ENCODE results near the gene PARS2. TPM values are rescaled to one million over a fixed set of nuclear protein-coding genes. Genes with fewer than 3 reads are reported as not detected.
"Not testable (repeated sequence)": the region's sequence is repeated elsewhere in the genome, so short reads cannot be mapped to it uniquely, and the experiment has no call there.

The PARS2 gene
- total RNA-seq, 3 donors from 2014 or later = 2.2 to 7.8 (median 4.3) TPM

DNA sequence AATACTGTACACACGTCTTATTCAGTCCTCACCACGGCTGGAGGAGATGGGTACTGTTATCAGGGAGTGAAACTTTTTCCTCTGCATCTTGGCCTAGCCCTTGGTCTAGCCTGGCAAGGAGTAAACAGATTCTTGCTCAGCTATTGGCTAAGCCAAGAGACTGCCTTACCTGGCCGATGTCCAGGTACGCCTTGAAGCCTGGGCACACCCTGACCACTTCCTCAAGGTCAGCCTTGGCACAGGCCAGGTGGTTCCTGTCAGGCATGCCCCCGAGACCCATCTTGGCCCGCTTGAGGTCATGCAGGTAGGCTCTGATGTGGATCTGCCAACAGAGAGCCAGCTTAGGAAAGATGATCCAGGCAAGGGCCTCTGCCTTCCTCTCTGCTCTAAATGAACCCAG, 17.8 kb upstream of the PARS2 start:
- intact Hi-C loops (cut with DNase I; ENCODE audit: low total_unique reads) = no loop called here
- Histone ChIP-seq H3K4me1 (peaks cover 0 to 3% of the 10 kb centered on the region in 2 donors), H3K27me3 (no peaks in the 10 kb centered on the region)

DNA sequence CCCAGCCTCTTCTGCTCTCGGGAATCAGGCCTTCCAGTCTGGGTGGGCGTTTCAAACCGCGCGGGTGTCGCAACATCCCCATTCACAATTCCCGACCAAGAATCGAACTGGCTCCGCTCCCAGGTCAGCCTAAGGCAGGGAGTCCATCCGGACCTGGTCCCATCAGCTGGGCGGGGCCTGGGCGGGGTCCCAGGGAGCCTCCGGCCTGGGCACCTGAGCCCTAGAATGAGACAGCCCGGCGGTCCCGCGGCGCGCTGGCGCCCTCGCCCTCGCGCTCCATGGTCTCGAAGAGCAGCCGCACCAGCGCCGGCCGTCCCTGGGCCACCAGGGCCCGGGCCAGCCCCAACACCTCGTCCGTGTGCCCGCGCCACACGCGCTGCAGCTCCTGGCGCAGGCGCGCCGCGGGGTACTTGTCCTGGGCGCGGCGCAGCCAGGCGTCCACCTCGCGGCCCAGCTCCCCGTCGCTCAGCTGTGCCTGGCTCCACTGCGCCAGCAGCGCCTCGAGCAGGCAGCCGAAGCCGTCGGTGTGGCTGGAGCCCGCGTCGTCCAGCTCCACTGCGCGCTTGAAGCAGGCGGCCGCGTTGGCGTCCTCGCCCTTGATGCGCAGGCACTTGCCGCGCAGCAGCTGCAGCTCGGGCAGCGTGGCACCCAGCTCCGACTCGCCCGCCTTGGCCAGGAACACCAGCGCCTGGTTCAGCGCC, 16.9 kb upstream of the PARS2 start:
- no peak overlapping the region for H3K27ac ChIP-seq
- peaks cover 0 to 3% of the 10 kb centered on the region in 2 donors for H3K4me1 ChIP-seq
- H3K9me3 ChIP-seq = no peaks in the 10 kb centered on the region
- peak overlapping the region in 2 of 3 donors; percentile 34 to 60 for H3K4me3 ChIP-seq
- H3K36me3 ChIP-seq = no peaks in the 10 kb centered on the region
- TF ChIP-seq POLR2AphosphoS5 (IDR thresholded peaks at IDR 0.05) = no peak
- no peak for TF ChIP-seq POLR2A (IDR thresholded peaks at IDR 0.05)
- TF ChIP-seq, protein P1, sequence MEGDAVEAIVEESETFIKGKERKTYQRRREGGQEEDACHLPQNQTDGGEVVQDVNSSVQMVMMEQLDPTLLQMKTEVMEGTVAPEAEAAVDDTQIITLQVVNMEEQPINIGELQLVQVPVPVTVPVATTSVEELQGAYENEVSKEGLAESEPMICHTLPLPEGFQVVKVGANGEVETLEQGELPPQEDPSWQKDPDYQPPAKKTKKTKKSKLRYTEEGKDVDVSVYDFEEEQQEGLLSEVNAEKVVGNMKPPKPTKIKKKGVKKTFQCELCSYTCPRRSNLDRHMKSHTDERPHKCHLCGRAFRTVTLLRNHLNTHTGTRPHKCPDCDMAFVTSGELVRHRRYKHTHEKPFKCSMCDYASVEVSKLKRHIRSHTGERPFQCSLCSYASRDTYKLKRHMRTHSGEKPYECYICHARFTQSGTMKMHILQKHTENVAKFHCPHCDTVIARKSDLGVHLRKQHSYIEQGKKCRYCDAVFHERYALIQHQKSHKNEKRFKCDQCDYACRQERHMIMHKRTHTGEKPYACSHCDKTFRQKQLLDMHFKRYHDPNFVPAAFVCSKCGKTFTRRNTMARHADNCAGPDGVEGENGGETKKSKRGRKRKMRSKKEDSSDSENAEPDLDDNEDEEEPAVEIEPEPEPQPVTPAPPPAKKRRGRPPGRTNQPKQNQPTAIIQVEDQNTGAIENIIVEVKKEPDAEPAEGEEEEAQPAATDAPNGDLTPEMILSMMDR (IDR thresholded peaks at IDR 0.05) = no peak
- intact Hi-C loops (cut with DNase I; ENCODE audit: low total_unique reads) = no loop called here
- no peaks in the 10 kb centered on the region for H3K27me3 ChIP-seq
- no peak for DNase-seq (ENCODE audit: low spot score in 2 of 2)

More for the DNA sequence above, 17.8 kb upstream of the PARS2 start:
- no peak for DNase-seq (ENCODE audit: low spot score in 2 of 2)
- Histone ChIP-seq H3K36me3 (no peaks in the 10 kb centered on the region), H3K4me3 (no peak overlapping the region), H3K9me3 (no peaks in the 10 kb centered on the region), H3K27ac (no peak overlapping the region)
- TF ChIP-seq, protein P1 (IDR thresholded peaks at IDR 0.05) = no peak
- TF ChIP-seq POLR2A (IDR thresholded peaks at IDR 0.05) (no peak), POLR2AphosphoS5 (IDR thresholded peaks at IDR 0.05) (no peak)

DNA sequence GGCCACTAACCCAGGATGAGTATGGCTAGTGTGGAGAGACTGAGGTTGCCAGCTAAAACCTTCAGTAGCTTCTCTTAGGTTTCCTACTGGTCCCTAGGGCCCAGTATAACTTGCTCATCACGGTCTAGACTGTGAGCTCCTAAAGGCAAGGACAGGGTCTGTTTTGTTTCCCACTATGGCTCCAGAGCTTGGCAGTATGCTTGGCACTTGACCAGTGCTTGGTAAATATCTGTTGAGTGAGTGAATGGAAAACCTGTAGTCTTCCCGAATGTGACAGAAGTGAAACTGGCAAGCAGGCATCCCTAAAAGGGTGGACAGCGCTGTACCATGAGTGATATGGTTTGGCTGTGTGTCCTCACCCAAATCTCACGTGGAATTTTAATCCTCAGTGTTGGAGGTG, 13.1 kb upstream of the PARS2 start:
- H3K4me1 ChIP-seq = peaks cover 0 to 3% of the 10 kb centered on the region in 2 donors
- no peaks in the 10 kb centered on the region for H3K9me3 ChIP-seq
- no peak for DNase-seq (ENCODE audit: low spot score in 2 of 2)
- intact Hi-C loops (cut with DNase I; ENCODE audit: low total_unique reads) = loop anchor here (10.0 kb wide), 1 partner anchor 223 kb away; no protein-coding TSS in a partner anchor
- H3K36me3 ChIP-seq = no peaks in the 10 kb centered on the region
- no peak overlapping the region for H3K27ac ChIP-seq
- TF ChIP-seq POLR2A (IDR thresholded peaks at IDR 0.05) (no peak), POLR2AphosphoS5 (IDR thresholded peaks at IDR 0.05) (no peak)
- TF ChIP-seq, protein P1 (IDR thresholded peaks at IDR 0.05) = no peak
- no peaks in the 10 kb centered on the region for H3K27me3 ChIP-seq
- no peak overlapping the region for H3K4me3 ChIP-seq

GRCh38 chr1:54777011-54777410, 12.7 kb upstream of the PARS2 start:
- Histone ChIP-seq H3K4me3 (no peak overlapping the region), H3K9me3 (no peaks in the 10 kb centered on the region), H3K27me3 (no peaks in the 10 kb centered on the region), H3K4me1 (peaks cover 0 to 3% of the 10 kb centered on the region in 2 donors), H3K27ac (no peak overlapping the region), H3K36me3 (no peaks in the 10 kb centered on the region)
- DNase-seq (ENCODE audit: low spot score in 2 of 2) = no peak
- TF ChIP-seq POLR2AphosphoS5 (IDR thresholded peaks at IDR 0.05) (no peak), POLR2A (IDR thresholded peaks at IDR 0.05) (no peak)
- TF ChIP-seq, protein P1 (IDR thresholded peaks at IDR 0.05) = no peak
- intact Hi-C loops (cut with DNase I; ENCODE audit: low total_unique reads) = loop anchor here (10.0 kb wide), 1 partner anchor 222 kb away; no protein-coding TSS in a partner anchor

DNA sequence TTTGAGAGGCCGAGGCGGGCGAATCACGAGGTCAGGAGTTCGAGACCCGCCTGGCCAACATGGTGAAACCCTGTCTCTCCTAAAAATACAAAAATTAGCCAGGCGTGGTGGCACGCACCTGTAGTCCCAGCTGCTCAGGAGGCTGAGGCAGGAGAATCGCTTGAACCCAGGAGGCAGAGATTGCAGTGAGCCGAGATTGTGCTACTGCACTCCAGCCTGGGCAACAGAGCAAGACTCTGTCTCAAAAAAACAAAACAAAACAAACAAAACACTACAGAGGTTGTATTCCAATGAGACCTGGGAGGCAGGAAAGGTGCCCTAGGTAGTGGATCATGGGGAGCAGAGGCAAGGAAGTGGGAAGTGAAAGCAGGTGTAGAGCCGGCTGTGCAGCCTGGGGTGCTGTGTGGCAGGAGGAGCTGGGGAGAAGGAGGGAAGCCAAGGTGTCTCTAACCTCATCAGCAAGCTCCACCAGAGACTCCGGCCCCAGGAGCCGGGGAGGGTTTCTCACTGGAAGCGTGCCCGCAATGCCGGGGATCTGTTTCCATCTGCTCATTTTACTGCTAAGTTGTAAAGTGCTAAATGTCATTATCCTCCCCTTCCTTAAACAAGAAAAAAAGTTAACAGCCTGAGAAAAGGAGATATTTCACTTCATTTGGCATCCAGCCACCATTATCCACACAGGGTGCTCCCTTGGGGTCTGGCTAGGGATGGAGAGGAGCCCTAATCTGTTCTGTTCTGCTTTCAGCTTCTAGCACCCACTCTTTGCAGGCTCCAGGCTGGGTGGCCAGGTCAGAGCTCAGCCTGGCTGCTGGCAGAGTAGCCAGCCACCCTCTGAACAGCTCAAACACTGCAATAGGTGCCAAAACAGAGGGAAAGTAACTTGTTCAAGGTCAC, 11.8 kb upstream of the PARS2 start:
- H3K4me3 ChIP-seq; H3K27ac ChIP-seq; H3K4me1 ChIP-seq; H3K9me3 ChIP-seq; DNase-seq (ENCODE audit: low spot score in 2 of 2); H3K27me3 ChIP-seq; H3K36me3 ChIP-seq: not testable (repeated sequence)
- intact Hi-C loops (cut with DNase I; ENCODE audit: low total_unique reads) = loop anchor here (10.0 kb wide), 1 partner anchor 221 kb away; no protein-coding TSS in a partner anchor

Data from breast epithelium (tissue), 4 donors.